Panc1 (cell line): ENCODE data around the gene EYS. TPM values are rescaled to one million over a fixed set of nuclear protein-coding genes. Genes with fewer than 3 reads are reported as not detected.

Experiments used
- ATAC-seq: fragments of 200-7000 bp; cut with Tn5 transposase; 2 replicates; pipeline ENCODE4 v1.9.1; 2020; ENCODE audit warnings: mild to moderate bottlenecking, moderate library complexity
- BruUV-seq: library from RNA; stranded (reverse); fragments of 400-500 nt; replicated peaks from 2 replicates; lab custom pipeline; 2021; lab: Mats Ljungman, UMichigan
- CTCF ChIA-PET: fragments of 300-600 bp; sonication (Branson Sonifier 250); formaldehyde crosslinking; loops from one replicate; lab custom pipeline; 2022; ENCODE audit warnings: antibody characterized with exemption; lab: Charles Lee
- POLR2A ChIA-PET: fragments of 300-600 bp; sonication (Branson Sonifier 250); formaldehyde crosslinking; loops from one replicate; lab custom pipeline; 2022; ENCODE audit warnings: antibody characterized with exemption; lab: Charles Lee
- DNase-seq: peaks from one replicate; pipeline ENCODE4 v3.0.0-alpha.2; 2010; ENCODE audit warnings: low read depth, low spot score
- H3K27ac ChIP-seq: 2 replicates; pipeline ENCODE4 v1.5.1; 2011; ENCODE audit warnings: mild to moderate bottlenecking, low read length, inconsistent platforms
- H3K27me3 ChIP-seq: fragments of 200-500 bp; sonication (Bioruptor generic); 2 replicates; pipeline ENCODE4 v1.6.0; 2014; ENCODE audit warnings: low read length, inconsistent platforms; ENCODE audit not compliant: control insufficient read depth, insufficient read depth
- H3K36me3 ChIP-seq: fragments of 200-500 bp; sonication (Bioruptor generic); 2 replicates; pipeline ENCODE4 v1.5.1; 2014; ENCODE audit warnings: inconsistent platforms, mild to moderate bottlenecking, low read length, moderate library complexity; ENCODE audit not compliant: control insufficient read depth, insufficient read depth
- H3K4me1 ChIP-seq: 2 replicates; pipeline ENCODE4 v1.5.1; 2011; ENCODE audit warnings: inconsistent platforms, mild to moderate bottlenecking, low read length, moderate library complexity; ENCODE audit not compliant: control insufficient read depth, insufficient read depth
- H3K4me3 ChIP-seq, 2 experiments: 2 replicates each; pipeline ENCODE4 v1.5.1; 2011 to 2012; ENCODE audit warnings: low read depth in 2 of 2, low read length in 2 of 2, mild to moderate bottlenecking in 2 of 2, inconsistent platforms in 1 of 2, moderate library complexity in 1 of 2
- H3K9me3 ChIP-seq: fragments of 200-500 bp; sonication (Bioruptor generic); 2 replicates; pipeline ENCODE4 v1.5.1; 2014; ENCODE audit warnings: low read depth, mild to moderate bottlenecking, inconsistent platforms, low read length, moderate library complexity; ENCODE audit not compliant: control insufficient read depth, insufficient read depth
- CTCF ChIP-seq: fragments of 450-650 bp; IDR thresholded peaks from 2 replicates; pipeline ENCODE4 v1.5.1; 2017; ENCODE audit warnings: mild to moderate bottlenecking
- POLR2AphosphoS5 ChIP-seq: IDR thresholded peaks from 2 replicates; pipeline ENCODE4 v1.6.1; 2012; ENCODE audit warnings: mild to moderate bottlenecking, low read depth, low read length, moderate library complexity
- SIN3A ChIP-seq: IDR thresholded peaks from 2 replicates; pipeline ENCODE4 v1.6.1; 2012; ENCODE audit warnings: low read depth, mild to moderate bottlenecking, low read length, moderate library complexity, borderline replicate concordance; ENCODE audit not compliant: insufficient read depth
- TCF7L2 ChIP-seq: IDR thresholded peaks from 2 replicates; pipeline ENCODE4 v1.6.1; 2011; ENCODE audit warnings: mild to moderate bottlenecking, low read depth, low read length, inconsistent platforms
- in situ Hi-C: cut with HindIII; loops from 2 replicates; pipeline ENCODE4 v1.10.0; 2016; ENCODE audit warnings: low sequenced_read_pairs, low pct_unique_long_range_greater_than_20kb
- intact Hi-C: fragments of 100-400 bp; cut with micrococcal nuclease; formaldehyde crosslinking; loops from one replicate; pipeline ENCODE4 v1.10.0; 2022; ENCODE audit not compliant: unreplicated experiment
- total RNA-seq: library from RNA; stranded (reverse); gene quantifications from one replicate; pipeline ENCODE4 v1.2.1, GENCODE V29; 2021; ENCODE audit not compliant: unreplicated experiment
- TF ChIP-seq, protein P1 (sequence below), 2 experiments: IDR thresholded peaks; 2 replicates each; pipeline ENCODE4 v1.6.1; 2011 to 2012; ENCODE audit warnings: low read depth in 2 of 2, control low read depth in 1 of 2, low read length in 1 of 2, mild to moderate bottlenecking in 1 of 2, moderate library complexity in 1 of 2; ENCODE audit not compliant: insufficient read depth in 1 of 2

Gene EYS
- total RNA-seq, 1 experiment from 2014 or later = not detected

DNA sequence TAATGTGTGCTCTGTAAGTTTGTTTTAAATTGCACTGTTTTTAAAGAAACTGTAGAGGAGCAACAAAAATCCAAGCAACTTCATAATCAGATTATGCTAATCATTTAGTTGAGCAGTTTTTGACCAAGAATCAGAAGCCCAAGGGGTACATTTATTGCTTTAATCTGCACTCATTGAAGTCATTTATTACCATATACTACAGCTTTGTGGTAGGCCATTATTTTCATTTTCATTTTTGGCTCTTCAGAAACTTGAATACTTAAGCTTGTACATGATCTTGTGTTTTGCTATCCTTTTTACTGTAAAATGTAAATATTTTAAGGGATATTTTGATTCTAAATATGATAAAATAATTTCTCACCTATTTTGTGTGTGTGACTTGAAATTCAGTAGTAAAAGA is 1992.9 kb downstream of the EYS start:
- no peaks in the 10 kb centered on the region for H3K4me1 ChIP-seq
- DNase-seq (no peak), ATAC-seq (no peak)
- no peak overlapping the region for H3K4me3 ChIP-seq
- H3K27ac ChIP-seq = no peak overlapping the region
- in situ Hi-C loops (no loop called here), intact Hi-C loops (no loop called here)
- CTCF ChIA-PET = no interaction called here
- H3K9me3 ChIP-seq = no peaks in the 10 kb centered on the region
- POLR2A ChIA-PET = no interaction called here
- TF ChIP-seq, protein P1, sequence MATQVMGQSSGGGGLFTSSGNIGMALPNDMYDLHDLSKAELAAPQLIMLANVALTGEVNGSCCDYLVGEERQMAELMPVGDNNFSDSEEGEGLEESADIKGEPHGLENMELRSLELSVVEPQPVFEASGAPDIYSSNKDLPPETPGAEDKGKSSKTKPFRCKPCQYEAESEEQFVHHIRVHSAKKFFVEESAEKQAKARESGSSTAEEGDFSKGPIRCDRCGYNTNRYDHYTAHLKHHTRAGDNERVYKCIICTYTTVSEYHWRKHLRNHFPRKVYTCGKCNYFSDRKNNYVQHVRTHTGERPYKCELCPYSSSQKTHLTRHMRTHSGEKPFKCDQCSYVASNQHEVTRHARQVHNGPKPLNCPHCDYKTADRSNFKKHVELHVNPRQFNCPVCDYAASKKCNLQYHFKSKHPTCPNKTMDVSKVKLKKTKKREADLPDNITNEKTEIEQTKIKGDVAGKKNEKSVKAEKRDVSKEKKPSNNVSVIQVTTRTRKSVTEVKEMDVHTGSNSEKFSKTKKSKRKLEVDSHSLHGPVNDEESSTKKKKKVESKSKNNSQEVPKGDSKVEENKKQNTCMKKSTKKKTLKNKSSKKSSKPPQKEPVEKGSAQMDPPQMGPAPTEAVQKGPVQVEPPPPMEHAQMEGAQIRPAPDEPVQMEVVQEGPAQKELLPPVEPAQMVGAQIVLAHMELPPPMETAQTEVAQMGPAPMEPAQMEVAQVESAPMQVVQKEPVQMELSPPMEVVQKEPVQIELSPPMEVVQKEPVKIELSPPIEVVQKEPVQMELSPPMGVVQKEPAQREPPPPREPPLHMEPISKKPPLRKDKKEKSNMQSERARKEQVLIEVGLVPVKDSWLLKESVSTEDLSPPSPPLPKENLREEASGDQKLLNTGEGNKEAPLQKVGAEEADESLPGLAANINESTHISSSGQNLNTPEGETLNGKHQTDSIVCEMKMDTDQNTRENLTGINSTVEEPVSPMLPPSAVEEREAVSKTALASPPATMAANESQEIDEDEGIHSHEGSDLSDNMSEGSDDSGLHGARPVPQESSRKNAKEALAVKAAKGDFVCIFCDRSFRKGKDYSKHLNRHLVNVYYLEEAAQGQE (IDR thresholded peaks at IDR 0.05; ENCODE audit: insufficient read depth in 1 of 2, low read depth in 2 of 2, low read length in 1 of 2) = no peak
- no peak for TF ChIP-seq TCF7L2
- no peak for TF ChIP-seq CTCF
- no peak for TF ChIP-seq SIN3A
- no peak for TF ChIP-seq POLR2AphosphoS5
- no TSS peak for BruUV-seq
- H3K36me3 ChIP-seq = peaks cover 37% of the 10 kb centered on the region
- no peaks in the 10 kb centered on the region for H3K27me3 ChIP-seq

DNA sequence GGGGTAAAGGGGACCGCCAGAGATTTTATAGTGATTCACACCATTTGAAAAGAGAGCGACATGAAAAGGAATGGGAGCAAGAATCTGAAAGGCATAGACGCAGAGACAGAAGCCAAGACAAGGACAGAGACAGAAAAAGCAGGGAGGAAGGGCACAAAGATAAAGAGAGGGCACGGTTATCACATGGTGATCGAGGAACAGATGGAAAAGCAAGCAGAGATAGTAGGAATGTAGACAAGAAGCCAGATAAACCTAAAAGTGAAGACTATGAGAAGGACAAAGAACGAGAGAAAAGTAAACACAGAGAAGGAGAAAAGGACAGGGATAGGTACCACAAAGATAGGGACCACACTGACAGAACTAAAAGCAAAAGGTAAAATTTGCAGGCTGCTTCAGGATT is 1993.7 kb downstream of the EYS start:
- H3K4me3 ChIP-seq = no peak overlapping the region
- POLR2A ChIA-PET = no interaction called here
- DNase-seq (no peak), ATAC-seq (no peak)
- H3K36me3 ChIP-seq = peaks cover 45% of the 10 kb centered on the region
- CTCF ChIA-PET = no interaction called here
- TSS peak; percentile 46 for BruUV-seq
- H3K4me1 ChIP-seq = no peaks in the 10 kb centered on the region
- no peaks in the 10 kb centered on the region for H3K27me3 ChIP-seq
- intact Hi-C loops (no loop called here), in situ Hi-C loops (no loop called here)
- TF ChIP-seq POLR2AphosphoS5 (no peak), TCF7L2 (no peak), CTCF (no peak), SIN3A (no peak)
- no peaks in the 10 kb centered on the region for H3K9me3 ChIP-seq
- no peak overlapping the region for H3K27ac ChIP-seq
